ENCODE data around the gene LRRC72. TPM values are rescaled to one million over a fixed set of nuclear protein-coding genes. Genes with fewer than 3 reads are reported as not detected.

LRRC72 gene
- total and polyA plus RNA-seq, 4 donors, result not detected

GRCh38 chr7:16585540-16585939 lies 58.9 kb downstream of the LRRC72 start:
- no peak for DNase-seq

DNA sequence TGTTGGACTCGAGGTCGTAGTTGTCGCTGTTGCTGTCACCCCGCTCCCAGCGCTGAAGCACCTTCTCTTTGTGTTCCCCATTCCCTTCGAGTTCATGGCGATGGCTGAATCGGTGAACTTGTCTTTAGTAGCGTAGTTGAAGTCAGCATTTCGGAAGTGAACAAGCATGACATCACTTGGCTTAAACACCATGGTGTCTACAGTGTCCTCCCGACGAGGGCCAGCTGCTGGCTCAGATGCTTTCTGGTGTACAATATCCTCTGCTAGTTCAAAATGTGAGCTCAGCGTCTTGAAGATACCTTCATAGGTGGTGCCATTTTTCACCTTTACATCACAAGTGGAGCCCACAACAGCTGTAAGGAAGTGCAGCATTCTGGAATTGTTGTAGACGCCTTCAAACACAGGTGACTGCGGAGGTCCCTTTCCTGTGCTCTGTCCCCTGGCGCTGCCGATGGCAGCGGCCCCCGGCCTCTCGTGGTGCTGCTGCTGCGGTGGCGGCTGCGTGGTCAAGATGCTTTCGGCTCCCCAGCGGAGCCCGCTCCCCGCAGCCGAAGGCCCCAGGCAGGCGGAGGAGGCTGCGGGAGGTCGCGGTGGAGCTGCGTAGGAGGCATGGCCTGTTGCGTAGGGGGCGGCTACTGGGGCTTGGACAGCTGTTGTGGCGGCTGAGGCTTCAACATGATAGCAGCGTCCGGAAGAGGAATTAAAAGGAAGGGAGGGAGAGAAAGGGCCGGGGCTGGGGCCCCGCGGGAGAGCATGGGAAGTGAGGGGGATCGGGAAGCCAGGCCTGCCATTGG lies 59.7 kb downstream of the LRRC72 start:
- Histone ChIP-seq H3K4me1 (ENCODE audit: control insufficient read depth in 5 of 5, insufficient read depth in 5 of 5, low read length in 5 of 5) (no peaks in the 10 kb centered on the region), H3K27ac (ENCODE audit: low read depth in 1 of 2, low read length in 1 of 2) (no peak overlapping the region), H3K9ac (ENCODE audit: insufficient read depth in 1 of 2, low read length in 2 of 2) (no peak overlapping the region), H3K4me3 (no peak overlapping the region), H3K36me3 (ENCODE audit: control insufficient read depth in 4 of 4, insufficient read depth in 4 of 4, low read length in 4 of 4) (no peaks in the 10 kb centered on the region), H3K27me3 (ENCODE audit: control insufficient read depth in 3 of 3, insufficient read depth in 3 of 3, low read length in 2 of 3) (no peaks in the 10 kb centered on the region), H3K9me3 (ENCODE audit: control insufficient read depth in 4 of 4, insufficient read depth in 3 of 4, low read length in 3 of 4) (peaks cover 0 to 6% (median 1%) of the 10 kb centered on the region in 4 donors)
- 81 to 86% methylated on average over 42 of the region's 42 CpGs for WGBS, 2 donors
- TF ChIP-seq, protein P1, sequence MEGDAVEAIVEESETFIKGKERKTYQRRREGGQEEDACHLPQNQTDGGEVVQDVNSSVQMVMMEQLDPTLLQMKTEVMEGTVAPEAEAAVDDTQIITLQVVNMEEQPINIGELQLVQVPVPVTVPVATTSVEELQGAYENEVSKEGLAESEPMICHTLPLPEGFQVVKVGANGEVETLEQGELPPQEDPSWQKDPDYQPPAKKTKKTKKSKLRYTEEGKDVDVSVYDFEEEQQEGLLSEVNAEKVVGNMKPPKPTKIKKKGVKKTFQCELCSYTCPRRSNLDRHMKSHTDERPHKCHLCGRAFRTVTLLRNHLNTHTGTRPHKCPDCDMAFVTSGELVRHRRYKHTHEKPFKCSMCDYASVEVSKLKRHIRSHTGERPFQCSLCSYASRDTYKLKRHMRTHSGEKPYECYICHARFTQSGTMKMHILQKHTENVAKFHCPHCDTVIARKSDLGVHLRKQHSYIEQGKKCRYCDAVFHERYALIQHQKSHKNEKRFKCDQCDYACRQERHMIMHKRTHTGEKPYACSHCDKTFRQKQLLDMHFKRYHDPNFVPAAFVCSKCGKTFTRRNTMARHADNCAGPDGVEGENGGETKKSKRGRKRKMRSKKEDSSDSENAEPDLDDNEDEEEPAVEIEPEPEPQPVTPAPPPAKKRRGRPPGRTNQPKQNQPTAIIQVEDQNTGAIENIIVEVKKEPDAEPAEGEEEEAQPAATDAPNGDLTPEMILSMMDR (IDR thresholded peaks at IDR 0.05; ENCODE audit: control extremely low read depth, extremely low read depth), result no peak
- no peak for ATAC-seq (ENCODE audit: insufficient read depth, low FRiP score)
- DNase-seq, result peak; percentile 32 to 66 (median 39)

More at GRCh38 chr7:16585540-16585939, 58.9 kb downstream of the LRRC72 start:
- Histone ChIP-seq H3K36me3 (ENCODE audit: control insufficient read depth in 4 of 4, insufficient read depth in 4 of 4, low read length in 4 of 4) (no peaks in the 10 kb centered on the region), H3K4me3 (no peak overlapping the region), H3K27me3 (ENCODE audit: control insufficient read depth in 3 of 3, insufficient read depth in 3 of 3, low read length in 2 of 3) (no peaks in the 10 kb centered on the region), H3K4me1 (ENCODE audit: control insufficient read depth in 5 of 5, insufficient read depth in 5 of 5, low read length in 5 of 5) (no peaks in the 10 kb centered on the region), H3K27ac (ENCODE audit: low read depth in 1 of 2, low read length in 1 of 2) (no peak overlapping the region), H3K9ac (ENCODE audit: insufficient read depth in 1 of 2, low read length in 2 of 2) (no peak overlapping the region), H3K9me3 (ENCODE audit: control insufficient read depth in 4 of 4, insufficient read depth in 3 of 4, low read length in 3 of 4) (peaks cover 0 to 6% (median 1%) of the 10 kb centered on the region in 4 donors)
- TF ChIP-seq, protein P1 (IDR thresholded peaks at IDR 0.05; ENCODE audit: control extremely low read depth, extremely low read depth), result no peak
- no peak for ATAC-seq (ENCODE audit: insufficient read depth, low FRiP score)
- 94% methylated on average over 17 of the region's 17 CpGs for WGBS, 2 donors

DNA sequence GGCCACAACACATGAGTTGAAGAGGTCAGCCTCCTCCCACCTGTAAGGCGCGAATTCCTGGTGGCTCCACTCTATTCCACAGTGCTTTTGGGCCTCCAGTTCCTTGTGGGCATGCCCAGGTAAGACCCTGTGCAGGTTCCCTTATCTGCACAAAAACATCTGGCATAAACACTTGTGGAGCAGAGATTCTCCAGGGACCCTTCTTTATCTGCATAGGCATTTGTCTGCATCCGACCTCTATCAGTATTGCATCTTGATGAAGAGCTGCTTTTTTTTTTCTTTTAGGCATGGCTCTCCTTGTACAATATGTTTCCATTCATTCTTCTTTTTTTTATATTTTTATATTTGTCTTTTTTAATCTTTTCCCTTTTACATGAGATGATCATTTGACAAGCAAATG lies 60.5 kb downstream of the LRRC72 start:
- TF ChIP-seq, protein P1 (IDR thresholded peaks at IDR 0.05; ENCODE audit: control extremely low read depth, extremely low read depth), result no peak
- no peak for ATAC-seq (ENCODE audit: insufficient read depth, low FRiP score)
- Histone ChIP-seq H3K4me1 (ENCODE audit: control insufficient read depth in 5 of 5, insufficient read depth in 5 of 5, low read length in 5 of 5) (no peaks in the 10 kb centered on the region), H3K4me3 (no peak overlapping the region), H3K36me3 (ENCODE audit: control insufficient read depth in 4 of 4, insufficient read depth in 4 of 4, low read length in 4 of 4) (no peaks in the 10 kb centered on the region), H3K9ac (ENCODE audit: insufficient read depth in 1 of 2, low read length in 2 of 2) (no peak overlapping the region), H3K9me3 (ENCODE audit: control insufficient read depth in 4 of 4, insufficient read depth in 3 of 4, low read length in 3 of 4) (peaks cover 0 to 6% (median 1%) of the 10 kb centered on the region in 4 donors), H3K27ac (ENCODE audit: low read depth in 1 of 2, low read length in 1 of 2) (no peak overlapping the region), H3K27me3 (ENCODE audit: control insufficient read depth in 3 of 3, insufficient read depth in 3 of 3, low read length in 2 of 3) (no peaks in the 10 kb centered on the region)
- 85 to 90% methylated on average over 3 of the region's 3 CpGs for WGBS, 2 donors
- DNase-seq, result no peak

Data from lung (tissue), 12 donors.